Right ventricle myocardium superior (tissue), 1 donor: Measurements from ENCODE around the gene UGT3A2. TPM values are rescaled to one million over a fixed set of nuclear protein-coding genes. Genes with fewer than 3 reads are reported as not detected.
"Not testable (repeated sequence)": the region's sequence is repeated elsewhere in the genome, so short reads cannot be mapped to it uniquely, and the experiment has no call there.

Experiments
- ATAC-seq: fragments of 200-7000 bp; cut with Tn5 transposase; one replicate; pipeline ENCODE4 v1.9.1; 2020; ENCODE audit warnings: mild to moderate bottlenecking; ENCODE audit not compliant: poor library complexity
- DNase-seq: peaks from one replicate; pipeline ENCODE4 v3.0.0-alpha.2; 2020
- intact Hi-C: fragments of 100-400 bp; cut with DNase I; formaldehyde crosslinking; loops from one replicate; pipeline ENCODE4 v1.11.2; 2022
- total RNA-seq: library from RNA; stranded (reverse); fragmentation: NEBNext Ultra II Directional; extraction: Animal tissue kit (Norgen Biotek cat#: 25700); gene quantifications from one replicate; pipeline ENCODE4 v1.2.1, GENCODE V29; 2021
- donor health status: DM: no; HTN: yes; CAD: no; lungs with severe emphysema.

The UGT3A2 gene
- total RNA-seq, 1 donor from 2014 or later = not detected

GRCh38 chr5:36056422-36056821 lies 10.3 kb downstream of the UGT3A2 start:
- ATAC-seq (no peak), DNase-seq (no peak)
- intact Hi-C loops = no loop called here

GRCh38 chr5:36055984-36056383 lies 10.7 kb downstream of the UGT3A2 start:
- no peak for DNase-seq
- ATAC-seq = no peak
- intact Hi-C loops = no loop called here

GRCh38 chr5:36054647-36055046 lies 12.0 kb downstream of the UGT3A2 start:
- ATAC-seq (no peak), DNase-seq (no peak)
- intact Hi-C loops = no loop called here

- no peak for ATAC-seq
Measured at GRCh38 chr5:36052538-36052937, 14.1 kb downstream of the UGT3A2 start.

GRCh38 chr5:36049949-36050348 lies 16.7 kb downstream of the UGT3A2 start:
- intact Hi-C loops = no loop called here
- DNase-seq (no peak), ATAC-seq (no peak)

More at GRCh38 chr5:36052538-36052937, 14.1 kb downstream of the UGT3A2 start:
- DNase-seq = no peak
- intact Hi-C loops = no loop called here

GRCh38 chr5:36047384-36048160 lies 19.1 kb downstream of the UGT3A2 start:
- ATAC-seq (no peak), DNase-seq (no peak)
- intact Hi-C loops = no loop called here

- intact Hi-C loops = no loop called here
- ATAC-seq = no peak
- DNase-seq = no peak
Measured at GRCh38 chr5:36045895-36046294, 20.8 kb downstream of the UGT3A2 start.

- intact Hi-C loops = no loop called here
- ATAC-seq (no peak), DNase-seq (no peak)
Measured at GRCh38 chr5:36041537-36041845, 25.2 kb downstream of the UGT3A2 start.

- DNase-seq (no peak), ATAC-seq (no peak)
- intact Hi-C loops = no loop called here
Measured at GRCh38 chr5:36040651-36041536, 25.8 kb downstream of the UGT3A2 start.

GRCh38 chr5:36035696-36036095 lies 31.0 kb downstream of the UGT3A2 start:
- ATAC-seq = no peak

GRCh38 chr5:36034536-36035134 lies 32.0 kb downstream of the UGT3A2 start:
- intact Hi-C loops, DNase-seq, ATAC-seq: not testable (repeated sequence)

More at GRCh38 chr5:36035696-36036095, 31.0 kb downstream of the UGT3A2 start:
- intact Hi-C loops = no loop called here
- no peak for DNase-seq

- ATAC-seq (no peak), DNase-seq (no peak)
- intact Hi-C loops = no loop called here
Measured at GRCh38 chr5:36033486-36033885, 33.2 kb downstream of the UGT3A2 start.

GRCh38 chr5:36033047-36033446 lies 33.6 kb downstream of the UGT3A2 start:
- intact Hi-C loops = no loop called here
- DNase-seq (no peak), ATAC-seq (no peak)

GRCh38 chr5:36031223-36031622 lies 35.5 kb downstream of the UGT3A2 start:
- DNase-seq = no peak
- ATAC-seq = no peak
- intact Hi-C loops = no loop called here

GRCh38 chr5:36029914-36030313 lies 36.8 kb downstream of the UGT3A2 start:
- DNase-seq (no peak), ATAC-seq (no peak)
- intact Hi-C loops = no loop called here

- no peak for DNase-seq
- intact Hi-C loops = no loop called here
- ATAC-seq = no peak
Measured at GRCh38 chr5:36028816-36029465, 37.7 kb downstream of the UGT3A2 start.

- ATAC-seq = no peak
- intact Hi-C loops = no loop called here
- DNase-seq = no peak
Measured at GRCh38 chr5:36027711-36028110, 39.0 kb downstream of the UGT3A2 start.

- ATAC-seq (no peak), DNase-seq (no peak)
- intact Hi-C loops = no loop called here
Measured at GRCh38 chr5:36026706-36027465, 39.8 kb downstream of the UGT3A2 start.
